K562 (cell line): ENCODE results near the gene ADAMTSL2. TPM values are rescaled to one million over a fixed set of nuclear protein-coding genes. Genes with fewer than 3 reads are reported as not detected.

Experiments
- ATAC-seq: fragments of 200-7000 bp; cut with Tn5 transposase; 3 replicates; pipeline ENCODE4 v1.9.1; 2020; ENCODE audit warnings: moderate library complexity
- BruUV-seq: library from RNA; stranded (reverse); fragments of 400-500 nt; replicated peaks from 2 replicates; lab custom pipeline; 2021; lab: Mats Ljungman, UMichigan
- CTCF ChIA-PET: fragments of 300-600 bp; formaldehyde crosslinking; extraction: SDS; loops from one replicate; lab custom pipeline; 2021; ENCODE audit warnings: low intra/inter-chr PET ratio; lab: Yijun Ruan, JAX
- POLR2A ChIA-PET: fragments of 300-600, 350-650 bp; sonication (Branson Sonifier 250); formaldehyde crosslinking; extraction: SDS; loops from one replicate; lab custom pipeline; 2021; ENCODE audit warnings: antibody characterized with exemption, inconsistent platforms; lab: Yijun Ruan, JAX
- DNase-seq, 4 experiments: peaks; one replicate each; pipeline versions ENCODE4 v3.0.0 to v3.0.0-alpha.2; 2011 to 2018; ENCODE audit warnings: low spot score in 3 of 4, mixed read lengths in 3 of 4; ENCODE audit errors: extremely low read depth in 1 of 4
- FAIRE-seq: peaks from 2 replicates; lab custom pipeline; 2011; peaks lifted over from hg19 to GRCh38; lab: Jason Lieb, UNC
- H2AFZ ChIP-seq: 2 replicates; pipeline ENCODE4 v1.6.0; 2011; ENCODE audit warnings: low read depth, low read length, control low read depth, inconsistent platforms
- H3K27ac ChIP-seq: fragments of 200-600 bp; 3 replicates; pipeline ENCODE4 v1.8.0; 2011; ENCODE audit warnings: low read depth, mild to moderate bottlenecking, control low read depth, inconsistent platforms, low read length, moderate library complexity, mixed read lengths; ENCODE audit errors: extremely low read depth
- H3K27me3 ChIP-seq, 2 experiments: fragments of 300-600 bp in 1 of 2; 2 replicates in 1 of 2; 3 replicates in 1 of 2; pipeline versions ENCODE4 v1.6.0 to v1.8.0; 2011; ENCODE audit warnings: inconsistent platforms in 2 of 2, low read length in 2 of 2, mild to moderate bottlenecking in 1 of 2, mixed read lengths in 1 of 2, moderate library complexity in 1 of 2; ENCODE audit not compliant: control insufficient read depth in 2 of 2, insufficient read depth in 2 of 2
- H3K36me3 ChIP-seq: fragments of 300-600 bp; 3 replicates; pipeline ENCODE4 v1.8.0; 2011; ENCODE audit warnings: mild to moderate bottlenecking, low read length, inconsistent platforms; ENCODE audit not compliant: control insufficient read depth, insufficient read depth
- H3K4me1 ChIP-seq, 2 experiments: fragments of 200-600 bp in 1 of 2; replicated peaks in 1 of 2; 2 replicates in 1 of 2; 3 replicates in 1 of 2; pipeline versions ENCODE4 v1.5.1 to v1.8.0; 2011; ENCODE audit warnings: inconsistent platforms in 2 of 2, low read length in 2 of 2, mild to moderate bottlenecking in 1 of 2, mixed read lengths in 1 of 2, moderate library complexity in 1 of 2; ENCODE audit not compliant: control insufficient read depth in 2 of 2, insufficient read depth in 2 of 2
- H3K4me2 ChIP-seq: 2 replicates; pipeline ENCODE4 v1.6.1; 2011; ENCODE audit warnings: low read length, control low read depth, inconsistent platforms, mixed read lengths; ENCODE audit not compliant: insufficient read depth
- H3K4me3 ChIP-seq: fragments of 200-600 bp; sonication (generic), shearing (Covaris generic); 2 replicates; pipeline ENCODE4 v1.5.1; 2016; ENCODE audit warnings: control low read depth, inconsistent platforms
- H3K79me2 ChIP-seq: fragments of 200-600 bp; 3 replicates; pipeline ENCODE4 v1.8.0; 2011; ENCODE audit warnings: low read length, inconsistent platforms; ENCODE audit not compliant: control insufficient read depth, insufficient read depth
- H3K9ac ChIP-seq, 2 experiments: 2 replicates each; pipeline versions ENCODE4 v1.6.0 to v1.6.1; 2011; ENCODE audit warnings: low read depth in 2 of 2, low read length in 2 of 2, control low read depth in 1 of 2, inconsistent platforms in 1 of 2, mild to moderate bottlenecking in 1 of 2, mixed read lengths in 1 of 2; ENCODE audit not compliant: insufficient read depth in 1 of 2
- H3K9me1 ChIP-seq: one replicate; pipeline ENCODE4 v1.6.0; 2011; ENCODE audit warnings: inconsistent platforms, mild to moderate bottlenecking, low read length, moderate library complexity; ENCODE audit not compliant: control insufficient read depth, insufficient read depth
- H3K9me3 ChIP-seq: replicated peaks from 2 replicates; pipeline ENCODE4 v1.5.1; 2011; ENCODE audit warnings: low read depth, low read length, inconsistent platforms; ENCODE audit not compliant: control insufficient read depth, insufficient read depth
- H4K20me1 ChIP-seq: replicated peaks from 2 replicates; pipeline ENCODE4 v1.6.1; 2011; ENCODE audit warnings: low read length, inconsistent platforms, mixed read lengths; ENCODE audit not compliant: control insufficient read depth, insufficient read depth
- ATF6 ChIP-seq: sonication (generic); formaldehyde crosslinking; IDR thresholded peaks from 2 replicates; pipeline ENCODE4 v1.4.0; 2020; ENCODE audit warnings: mild to moderate bottlenecking, missing genetic modification reagents
- BMI1 ChIP-seq: fragments of 150-350 bp; IDR thresholded peaks from 2 replicates; pipeline ENCODE4 v1.6.1; 2014; ENCODE audit warnings: low read length
- E4F1 ChIP-seq: fragments of 250-450 bp; sonication (Bioruptor Pico); IDR thresholded peaks from 2 replicates; pipeline ENCODE4 v1.5.0; 2021; ENCODE audit warnings: mild to moderate bottlenecking, borderline replicate concordance
- GATAD2B ChIP-seq: fragments of 450-650 bp; IDR thresholded peaks from 2 replicates; pipeline ENCODE4 v1.6.1; 2017; ENCODE audit warnings: mild to moderate bottlenecking, borderline replicate concordance
- L3MBTL2 ChIP-seq: fragments of 450-650 bp; IDR thresholded peaks from 2 replicates; pipeline ENCODE4 v1.6.1; 2016; ENCODE audit warnings: mild to moderate bottlenecking, moderate library complexity
- NFIX ChIP-seq: fragments of 250-450 bp; sonication (Bioruptor Pico); IDR thresholded peaks from 2 replicates; pipeline ENCODE4 v1.4.0; 2020; ENCODE audit warnings: low read depth, mild to moderate bottlenecking, moderate library complexity
- NRF1 ChIP-seq, 2 experiments: fragments of 450-650 bp; IDR thresholded peaks in 1 of 2; conservative IDR thresholded peaks in 1 of 2; 2 replicates each; pipeline ENCODE4 v1.6.1; 2014; ENCODE audit warnings: mild to moderate bottlenecking in 2 of 2
- POLR3G ChIP-seq: IDR thresholded peaks from 2 replicates; pipeline ENCODE4 v1.6.1; 2011; ENCODE audit not compliant: insufficient read length, insufficient replicate concordance; ENCODE audit errors: extremely low read depth
- PRDM10 ChIP-seq: fragments of 450-650 bp; IDR thresholded peaks from 2 replicates; pipeline ENCODE4 v1.6.1; 2018; ENCODE audit not compliant: partially characterized antibody
- SAP30 ChIP-seq: fragments of 200-600 bp; sonication (generic); IDR thresholded peaks from 2 replicates; pipeline ENCODE4 v1.6.1; 2012; ENCODE audit warnings: borderline replicate concordance, low read depth, mild to moderate bottlenecking, moderate library complexity, low read length, control low read depth, inconsistent platforms; ENCODE audit not compliant: insufficient read depth, poor library complexity, severe bottlenecking
- SIRT6 ChIP-seq: IDR thresholded peaks from one replicate; pipeline ENCODE4 v1.6.1; 2012; ENCODE audit warnings: low read depth, mild to moderate bottlenecking, control low read depth, inconsistent platforms, low read length, moderate library complexity
- ZNF347 ChIP-seq: fragments of 450-650 bp; formaldehyde crosslinking; IDR thresholded peaks from 2 replicates; pipeline ENCODE4 v1.4.0; 2020; ENCODE audit warnings: low read depth, mild to moderate bottlenecking, moderate library complexity
- ZNF354B ChIP-seq: fragments of 250-450 bp; sonication (Bioruptor Pico); IDR thresholded peaks from 2 replicates; pipeline ENCODE4 v1.4.0; 2020
- WGBS: fragments of 100-300 bp; shearing (Covaris generic); methylation state at CpG from one replicate; pipeline ENCODE4 v1.1.6; 2016; ENCODE audit warnings: low coverage, mixed read lengths; ENCODE audit not compliant: insufficient coverage; ENCODE audit errors: missing lambda C conversion rate; 5-methylcytosine and 5-hydroxymethylcytosine counted together
- in situ Hi-C: fragments of 300-500 bp; cut with MboI; formaldehyde crosslinking; loops from 4 replicates; pipeline ENCODE4 v1.15.0; 2018; ENCODE audit warnings: inconsistent platforms, mixed read lengths
- intact Hi-C: fragments of 100-400 bp; cut with micrococcal nuclease; formaldehyde crosslinking; loops from 2 replicates; pipeline ENCODE4 v1.14.2; 2022
- polyA plus RNA-seq, 8 experiments: library from polyadenylated mRNA; depleted of rRNA in 4 of 8; stranded (reverse) in 5 of 8; unstranded in 3 of 8; fragments of >200 nt; fragmentation: Nextera tagmentation in 2 of 8; fragmentation: Illumina TruSeq in 1 of 8; extraction: Ambion mirVana in 2 of 8; extraction: Trizol in 1 of 8; gene quantifications; 2 replicates each; pipeline versions ENCODE4 v1.2.1 to v1.2.3, GENCODE V29; 2011 to 2014; ENCODE audit warnings: inconsistent platforms in 1 of 8, missing spikeins in 1 of 8
- total RNA-seq, 7 experiments: library from RNA; depleted of rRNA in 6 of 7; stranded (reverse); fragments of >200 nt in 6 of 7; fragmentation: Illumina TruSeq in 2 of 7; extraction: Trizol in 2 of 7; gene quantifications; 2 replicates each; pipeline versions ENCODE4 v1.2.1 to v1.2.3, GENCODE V29; 2011 to 2021; ENCODE audit warnings: low replicate concordance in 1 of 7

The ADAMTSL2 gene
- total and polyA plus RNA-seq, 9 of the 15 experiments (the other 6 are each of a cell fraction or from before 2014, with no cell fraction given) = 0.04 TPM; not detected in 8

- no peaks in the 10 kb centered on the region for H3K36me3 ChIP-seq
- no peak for FAIRE-seq
- H3K4me1 ChIP-seq = peaks cover 0 to 26% of the 10 kb centered on the region in 2 experiments; a peak in 2 of 5 replicates
- peaks cover 40 to 85% of the 10 kb centered on the region in 2 experiments; a peak in 4 of 5 replicates for H3K27me3 ChIP-seq
- H2AFZ ChIP-seq = no peak overlapping the region
- ATAC-seq = no peak
- no peak overlapping the region for H3K27ac ChIP-seq
- no peaks in the 10 kb centered on the region for H3K9me1 ChIP-seq
- H3K9me3 ChIP-seq = no peaks in the 10 kb centered on the region
- intact Hi-C loops (no loop called here), in situ Hi-C loops (no loop called here)
- no peak overlapping the region for H3K4me2 ChIP-seq
- no TSS peak for BruUV-seq
- DNase-seq = no peak
- CTCF ChIA-PET = no interaction called here
- 1% methylated on average over 25 of the region's 31 CpGs for WGBS
- H3K4me3 ChIP-seq = no peak overlapping the region
- POLR2A ChIA-PET = no interaction called here
- no peaks in the 10 kb centered on the region for H3K79me2 ChIP-seq
- H3K9ac ChIP-seq = no peak overlapping the region
- peaks cover 15% of the 10 kb centered on the region for H4K20me1 ChIP-seq
- TF ChIP-seq NRF1 (conservative IDR thresholded peaks at IDR 0.05 in 1 of 2, IDR thresholded peaks at IDR 0.05 in 1 of 2) = no peak
- TF ChIP-seq GATAD2B = no peak
- TF ChIP-seq E4F1 (CRISPR knock-in tag) = no peak
- no peak for TF ChIP-seq ATF6 (CRISPR knock-in tag)
- TF ChIP-seq ZNF354B = no peak
- no peak for TF ChIP-seq SIRT6
- TF ChIP-seq L3MBTL2 = no peak
- TF ChIP-seq PRDM10 = no peak
- TF ChIP-seq ZNF347 = no peak
- no peak for TF ChIP-seq SAP30
- no peak for TF ChIP-seq BMI1
- TF ChIP-seq NFIX = no peak
- TF ChIP-seq POLR3G = no peak
Observed at GRCh38 chr9:133579601-133580418, 45.3 kb downstream of the ADAMTSL2 start.
